SK-N-SH (cell line): Measurements from ENCODE around the gene PIK3R1.

Source experiments
- CTCF ChIP-seq: fragments of 200-600 bp; sonication (generic); IDR thresholded peaks from 2 replicates; pipeline ENCODE4 v1.6.1; 2017; ENCODE audit warnings: antibody characterized with exemption, mild to moderate bottlenecking, moderate library complexity
- PBX3 ChIP-seq: IDR thresholded peaks from 2 replicates; pipeline ENCODE4; 2012
- POLR2AphosphoS5 ChIP-seq: IDR thresholded peaks from 2 replicates; pipeline ENCODE4 v1.6.1; 2012; ENCODE audit warnings: low read depth, low read length
- RCOR1 ChIP-seq: fragments of 150-350 bp; IDR thresholded peaks from 2 replicates; pipeline ENCODE4 v1.6.1; 2017; ENCODE audit warnings: antibody characterized with exemption, low read length
- RFX5 ChIP-seq: IDR thresholded peaks from 2 replicates; pipeline ENCODE4 v1.6.1; 2012; ENCODE audit warnings: mild to moderate bottlenecking, improper control_type of control experiment, low read length
- RXRA ChIP-seq: IDR thresholded peaks from 2 replicates; pipeline ENCODE4 v1.4.0; 2012; ENCODE audit warnings: low read depth, mild to moderate bottlenecking, borderline replicate concordance
- TCF12 ChIP-seq: IDR thresholded peaks from 2 replicates; pipeline ENCODE4 v1.4.0; 2012
- TEAD4 ChIP-seq: IDR thresholded peaks from 2 replicates; pipeline ENCODE4 v1.4.0; 2012; ENCODE audit warnings: mild to moderate bottlenecking, borderline replicate concordance; ENCODE audit not compliant: insufficient read depth
- USF2 ChIP-seq: fragments of 150-350 bp; IDR thresholded peaks from 2 replicates; pipeline ENCODE4 v1.6.1; 2017; ENCODE audit warnings: antibody characterized with exemption, low read length, low read depth, borderline replicate concordance

GRCh38 chr5:68251386-68251785, 35.8 kb downstream of the PIK3R1 start:
- no peak for TF ChIP-seq RFX5
- no peak for TF ChIP-seq CTCF
- TF ChIP-seq RCOR1: no peak
- no peak for TF ChIP-seq TEAD4
- no peak for TF ChIP-seq POLR2AphosphoS5
- no peak for TF ChIP-seq USF2
- TF ChIP-seq RXRA: no peak
- no peak for TF ChIP-seq TCF12
- TF ChIP-seq PBX3: no peak
